B cell (primary cell): ENCODE results near the gene HSPA12A. TPM values are rescaled to one million over a fixed set of nuclear protein-coding genes. Genes with fewer than 3 reads are reported as not detected.

Experiments
- ATAC-seq: fragments of 200-7000 bp; cut with Tn5 transposase; one replicate; pipeline ENCODE4 v1.10.0; 2021; ENCODE audit warnings: low read depth, mild to moderate bottlenecking, moderate number of reproducible peaks, moderate library complexity
- CTCF ChIA-PET: fragments of 350-600 bp; sonication (Branson Sonifier 250); formaldehyde crosslinking; loops from one replicate; lab custom pipeline; 2021; ENCODE audit warnings: antibody characterized with exemption, inconsistent platforms; lab: Charles Lee
- POLR2A ChIA-PET: fragments of 350-600 bp; sonication (Branson Sonifier 250); formaldehyde crosslinking; loops from one replicate; lab custom pipeline; 2021; ENCODE audit warnings: antibody characterized with exemption; lab: Charles Lee
- DNase-seq: peaks from one replicate; pipeline ENCODE4 v3.0.0; 2013
- H2AFZ ChIP-seq: 2 replicates; pipeline ENCODE4 v1.6.1; 2012; ENCODE audit warnings: mild to moderate bottlenecking, low read depth, low read length; ENCODE audit not compliant: insufficient read depth, poor library complexity, severe bottlenecking
- H3K27ac ChIP-seq, 2 donors: 1 replicate in 1 of 2; 2 replicates in 1 of 2; pipeline ENCODE4 v1.5.1; 2012 to 2013; ENCODE audit warnings: low read length in 2 of 2, mild to moderate bottlenecking in 2 of 2, moderate library complexity in 1 of 2
- H3K27me3 ChIP-seq, 4 experiments: fragments of 200-600 bp in 1 of 4; sonication (generic) in 1 of 4; replicated peaks in 1 of 4; 1 replicate in 2 of 4; 2 replicates in 2 of 4; pipeline versions ENCODE4 v1.6.1 to v1.7.0; 2013 to 2016; ENCODE audit warnings: low read length in 3 of 4, mild to moderate bottlenecking in 2 of 4, mixed read lengths in 1 of 4, moderate library complexity in 1 of 4; ENCODE audit not compliant: insufficient read depth in 4 of 4, control insufficient read depth in 3 of 4; ENCODE audit errors: control extremely low read depth in 1 of 4
- H3K36me3 ChIP-seq, 2 experiments: replicated peaks in 1 of 2; 1 replicate in 1 of 2; 2 replicates in 1 of 2; pipeline versions ENCODE4 v1.6.1 to v1.7.1; 2013; ENCODE audit warnings: low read length in 1 of 2; ENCODE audit not compliant: insufficient read depth in 2 of 2, control insufficient read depth in 1 of 2; ENCODE audit errors: control extremely low read depth in 1 of 2, extremely low read depth in 1 of 2
- H3K4me1 ChIP-seq, 2 donors: fragments of 200-600 bp in 1 of 2; sonication (generic) in 1 of 2; 1 replicate in 1 of 2; 2 replicates in 1 of 2; pipeline versions ENCODE4 v1.5.1 to v1.6.1; 2013 to 2017; ENCODE audit warnings: low read length in 2 of 2; ENCODE audit not compliant: control insufficient read depth in 2 of 2, insufficient read depth in 2 of 2
- H3K4me2 ChIP-seq: replicated peaks from 2 replicates; pipeline ENCODE3; 2012; ENCODE audit warnings: mild to moderate bottlenecking, low read depth, low read length; ENCODE audit not compliant: poor library complexity, severe bottlenecking
- H3K4me3 ChIP-seq, 5 experiments: fragments of 200-600 bp in 1 of 5; sonication (generic) in 1 of 5; 1 replicate in 3 of 5; 2 replicates in 2 of 5; pipeline versions ENCODE4 v1.5.1 to v1.7.0; 2011 to 2016; ENCODE audit warnings: low read length in 4 of 5, mild to moderate bottlenecking in 4 of 5, low read depth in 2 of 5, control low read depth in 1 of 5, moderate library complexity in 1 of 5; ENCODE audit not compliant: insufficient read depth in 1 of 5; ENCODE audit errors: control extremely low read depth in 1 of 5, extremely low read depth in 1 of 5
- H3K79me2 ChIP-seq: fragments of 200-600 bp; sonication (generic); one replicate; pipeline ENCODE4 v1.6.0; 2016; ENCODE audit warnings: low read length; ENCODE audit not compliant: control insufficient read depth, insufficient read depth
- H3K9ac ChIP-seq: fragments of 200-600 bp; sonication (generic); 2 replicates; pipeline ENCODE4 v1.6.1; 2017; ENCODE audit warnings: mild to moderate bottlenecking, low read length, moderate library complexity
- H3K9me3 ChIP-seq, 3 donors: one replicate each; pipeline versions ENCODE4 v1.6.1 to v1.7.1; 2013; ENCODE audit warnings: low read length in 2 of 3; ENCODE audit not compliant: control insufficient read depth in 2 of 3, insufficient read depth in 1 of 3; ENCODE audit errors: control extremely low read depth in 1 of 3
- H4K20me1 ChIP-seq: 2 replicates; pipeline ENCODE4 v1.6.0; 2012; ENCODE audit warnings: mild to moderate bottlenecking, low read length; ENCODE audit not compliant: insufficient read depth, control insufficient read depth, poor library complexity, severe bottlenecking
- H3K27ac Mint-ChIP-seq: one replicate; pipeline ENCODE4 v1.8.0; 2021; ENCODE audit warnings: mixed read lengths
- H3K27me3 Mint-ChIP-seq: one replicate; pipeline ENCODE4 v1.8.0; 2021; ENCODE audit warnings: mixed read lengths
- H3K4me1 Mint-ChIP-seq: one replicate; pipeline ENCODE4 v1.8.0; 2021; ENCODE audit warnings: mixed read lengths
- H3K4me3 Mint-ChIP-seq: one replicate; pipeline ENCODE4 v1.8.0; 2021; ENCODE audit warnings: mixed read lengths
- H3K9me3 Mint-ChIP-seq: one replicate; pipeline ENCODE4 v1.8.0; 2022; ENCODE audit warnings: mixed read lengths; ENCODE audit not compliant: insufficient read depth
- EZH2 ChIP-seq: IDR thresholded peaks from 2 replicates; pipeline ENCODE4 v1.6.1; 2012; ENCODE audit warnings: borderline replicate concordance, low read depth, mild to moderate bottlenecking, moderate library complexity, low read length; ENCODE audit not compliant: insufficient read depth, poor library complexity, severe bottlenecking
- WGBS: methylation state at CpG from one replicate; pipeline ENCODE4 v1.1.5; 2013; ENCODE audit warnings: missing lambda C conversion rate; ENCODE audit not compliant: insufficient coverage; 5-methylcytosine and 5-hydroxymethylcytosine counted together
- intact Hi-C: fragments of 100-400 bp; cut with micrococcal nuclease; formaldehyde crosslinking; loops from one replicate; pipeline ENCODE4 v1.10.0; 2022
- polyA plus RNA-seq: library from polyadenylated mRNA; depleted of rRNA; stranded (reverse); fragments of >200 nt; gene quantifications from 2 replicates; pipeline ENCODE4 v1.2.3, GENCODE V29; 2012
- total RNA-seq, 2 donors: library from RNA; stranded (reverse); fragments of 120-200 nt in 1 of 2; gene quantifications; 1 replicate in 1 of 2; 2 replicates in 1 of 2; pipeline versions ENCODE4 v1.2.3 to v1.2.4, GENCODE V29; 2013 to 2022
- TF ChIP-seq, protein P1 (sequence below): fragments of 200-600 bp; IDR thresholded peaks from one replicate; pipeline ENCODE4 v1.8.0; 2022; ENCODE audit warnings: antibody characterized with exemption, mild to moderate bottlenecking

The HSPA12A gene
- total and polyA plus RNA-seq, 2 donors (not counting 1 experiment from before 2014, with no cell fraction given) = 2.1 to 17.7 TPM

DNA sequence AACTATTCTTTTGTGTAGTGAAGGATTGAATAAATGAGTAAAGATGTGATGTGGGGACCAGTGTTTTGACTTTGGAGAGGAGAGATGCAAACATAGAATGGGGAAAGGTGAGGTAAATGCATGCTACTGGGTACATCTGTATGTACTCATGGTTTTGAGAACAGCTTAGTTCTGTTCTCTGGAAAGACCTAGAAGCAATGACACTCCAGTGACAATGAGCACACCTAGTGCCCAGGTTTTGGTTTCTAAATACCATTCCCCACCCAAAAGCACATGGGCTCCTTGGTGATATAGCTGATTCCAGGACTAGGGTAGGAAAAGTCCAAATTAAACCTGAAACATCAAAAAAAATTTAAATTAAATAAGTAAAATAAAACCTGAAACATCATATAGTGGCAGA lies 22.6 kb upstream of the HSPA12A start:
- H3K27me3 Mint-ChIP-seq = peaks cover 47% of the 10 kb centered on the region
- Histone ChIP-seq H3K27ac (no peak overlapping the region), H3K36me3 (no peaks in the 10 kb centered on the region), H3K9ac (no peak overlapping the region), H3K4me2 (no peak overlapping the region), H4K20me1 (no peaks in the 10 kb centered on the region), H3K27me3 (peaks cover 0 to 3% (median 0%) of the 10 kb centered on the region in 4 experiments), H3K4me1 (no peaks in the 10 kb centered on the region), H2AFZ (no peak overlapping the region), H3K9me3 (no peaks in the 10 kb centered on the region), H3K4me3 (no peak overlapping the region), H3K79me2 (no peaks in the 10 kb centered on the region)
- no peak for DNase-seq
- no peaks in the 10 kb centered on the region for H3K9me3 Mint-ChIP-seq
- no peak for ATAC-seq
- no peaks in the 10 kb centered on the region for H3K4me1 Mint-ChIP-seq
- no peak overlapping the region for H3K27ac Mint-ChIP-seq
- TF ChIP-seq, protein P1, sequence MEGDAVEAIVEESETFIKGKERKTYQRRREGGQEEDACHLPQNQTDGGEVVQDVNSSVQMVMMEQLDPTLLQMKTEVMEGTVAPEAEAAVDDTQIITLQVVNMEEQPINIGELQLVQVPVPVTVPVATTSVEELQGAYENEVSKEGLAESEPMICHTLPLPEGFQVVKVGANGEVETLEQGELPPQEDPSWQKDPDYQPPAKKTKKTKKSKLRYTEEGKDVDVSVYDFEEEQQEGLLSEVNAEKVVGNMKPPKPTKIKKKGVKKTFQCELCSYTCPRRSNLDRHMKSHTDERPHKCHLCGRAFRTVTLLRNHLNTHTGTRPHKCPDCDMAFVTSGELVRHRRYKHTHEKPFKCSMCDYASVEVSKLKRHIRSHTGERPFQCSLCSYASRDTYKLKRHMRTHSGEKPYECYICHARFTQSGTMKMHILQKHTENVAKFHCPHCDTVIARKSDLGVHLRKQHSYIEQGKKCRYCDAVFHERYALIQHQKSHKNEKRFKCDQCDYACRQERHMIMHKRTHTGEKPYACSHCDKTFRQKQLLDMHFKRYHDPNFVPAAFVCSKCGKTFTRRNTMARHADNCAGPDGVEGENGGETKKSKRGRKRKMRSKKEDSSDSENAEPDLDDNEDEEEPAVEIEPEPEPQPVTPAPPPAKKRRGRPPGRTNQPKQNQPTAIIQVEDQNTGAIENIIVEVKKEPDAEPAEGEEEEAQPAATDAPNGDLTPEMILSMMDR = no peak
- TF ChIP-seq EZH2 = no peak
- intact Hi-C loops = no loop called here
- POLR2A ChIA-PET = no interaction called here
- no peak overlapping the region for H3K4me3 Mint-ChIP-seq
- CTCF ChIA-PET = no interaction called here

DNA sequence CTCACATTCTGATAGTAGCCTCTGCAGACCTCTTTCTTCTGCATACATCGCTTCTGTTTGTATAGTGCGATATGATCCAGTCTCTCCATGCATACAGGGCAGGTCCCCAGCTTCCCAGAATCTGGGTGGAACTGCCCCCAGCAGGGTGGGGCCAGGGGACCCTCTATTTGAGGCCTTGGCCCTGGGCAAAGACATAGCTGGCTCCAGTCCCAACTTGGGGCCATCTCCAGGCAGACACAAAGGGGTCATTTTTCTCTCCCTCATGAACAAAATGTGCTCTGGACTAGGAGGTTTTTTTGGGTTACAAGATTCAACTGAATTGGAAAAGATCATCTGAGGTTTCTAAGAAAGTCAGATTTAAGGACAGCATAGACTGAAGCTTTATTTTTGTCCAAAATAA lies 21.1 kb upstream of the HSPA12A start:
- Histone ChIP-seq H3K9ac (no peak overlapping the region), H3K4me2 (no peak overlapping the region), H3K4me1 (no peaks in the 10 kb centered on the region), H2AFZ (no peak overlapping the region), H3K9me3 (no peaks in the 10 kb centered on the region), H3K27me3 (peaks cover 0 to 3% (median 0%) of the 10 kb centered on the region in 4 experiments), H3K27ac (no peak overlapping the region), H3K79me2 (no peaks in the 10 kb centered on the region), H3K4me3 (no peak overlapping the region), H4K20me1 (no peaks in the 10 kb centered on the region), H3K36me3 (no peaks in the 10 kb centered on the region)
- ChIA-PET CTCF (no interaction called here), POLR2A (no interaction called here)
- H3K9me3 Mint-ChIP-seq = no peaks in the 10 kb centered on the region
- ATAC-seq = no peak
- 100% methylated on average over 2 of the region's 2 CpGs for WGBS
- no peaks in the 10 kb centered on the region for H3K4me1 Mint-ChIP-seq
- no peak overlapping the region for H3K4me3 Mint-ChIP-seq
- no peak overlapping the region for H3K27ac Mint-ChIP-seq
- no peak for DNase-seq
- intact Hi-C loops = no loop called here
- TF ChIP-seq, protein P1 = no peak
- no peak for TF ChIP-seq EZH2
- H3K27me3 Mint-ChIP-seq = peaks cover 40% of the 10 kb centered on the region
